Stromal cell of bone marrow (primary cell): ENCODE data around the gene COX7A1.
"Not testable (repeated sequence)": the region's sequence is repeated elsewhere in the genome, so short reads cannot be mapped to it uniquely, and the experiment has no call there.

Experiments used
- DNase-seq: peaks from one replicate; pipeline ENCODE4 v3.0.0-alpha.2; 2012; ENCODE audit warnings: low read depth

Gene COX7A1

DNA sequence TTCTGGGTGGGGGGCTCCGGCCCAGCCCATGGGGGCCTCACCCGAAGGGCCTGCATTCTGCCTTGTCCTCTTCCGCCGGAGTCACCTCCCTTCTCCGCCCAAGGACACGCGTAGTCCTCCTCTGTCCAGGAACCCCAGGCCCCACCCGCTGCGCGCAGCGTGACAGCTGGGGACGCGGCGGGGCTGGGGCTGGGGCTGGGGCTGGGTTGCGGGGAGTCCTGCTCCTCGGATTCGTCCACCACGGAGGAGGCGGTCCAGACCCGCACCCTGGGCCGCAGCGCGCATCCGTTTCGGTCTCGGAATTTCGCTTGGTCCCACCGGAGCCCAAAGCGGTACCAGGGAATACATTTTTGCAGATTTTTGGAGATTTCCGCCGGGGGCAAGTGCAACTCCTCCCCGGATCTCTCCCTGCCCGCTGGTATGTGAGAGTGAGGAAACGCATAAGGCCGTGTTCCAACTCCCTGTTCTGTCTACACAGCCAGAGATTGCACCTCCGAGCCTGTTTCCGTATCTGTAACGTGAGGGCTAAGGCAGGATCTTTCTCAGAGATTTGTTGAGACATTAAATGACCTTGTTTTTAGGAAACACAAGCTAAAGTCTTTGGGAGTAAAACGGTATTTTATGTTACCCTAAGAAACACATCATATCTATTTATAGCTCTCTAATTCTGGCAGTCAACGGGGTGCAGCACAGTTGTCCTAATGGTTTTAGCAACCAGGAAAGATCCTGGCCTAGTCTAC lies at the start of gene COX7A1:
TSS of gene COX7A1 (minus strand) at position 96 of the 740 bp plus-strand sequence. CDS start at position 56, 40 bp downstream.
- no peak for DNase-seq

DNA sequence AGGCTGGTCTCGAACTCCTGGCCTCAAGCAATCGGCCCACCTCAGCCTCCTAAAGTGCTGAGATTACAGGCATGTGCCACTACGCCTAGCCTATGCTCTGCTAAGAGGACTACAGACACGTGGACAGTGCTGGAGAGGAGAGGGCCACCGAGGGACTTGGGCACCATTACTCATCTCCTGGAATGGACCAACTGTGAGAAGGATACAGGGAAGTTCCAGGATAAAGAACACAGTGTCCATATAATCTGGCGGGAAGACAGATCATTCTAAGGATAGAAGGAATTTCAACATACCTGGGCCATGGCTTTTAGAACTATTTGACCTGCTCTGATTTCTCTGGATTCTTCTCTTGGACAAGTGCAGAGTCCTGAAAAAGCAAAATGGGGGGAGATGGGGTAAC lies 49.4 kb upstream of the COX7A1 start:
- DNase-seq, result no peak

DNA sequence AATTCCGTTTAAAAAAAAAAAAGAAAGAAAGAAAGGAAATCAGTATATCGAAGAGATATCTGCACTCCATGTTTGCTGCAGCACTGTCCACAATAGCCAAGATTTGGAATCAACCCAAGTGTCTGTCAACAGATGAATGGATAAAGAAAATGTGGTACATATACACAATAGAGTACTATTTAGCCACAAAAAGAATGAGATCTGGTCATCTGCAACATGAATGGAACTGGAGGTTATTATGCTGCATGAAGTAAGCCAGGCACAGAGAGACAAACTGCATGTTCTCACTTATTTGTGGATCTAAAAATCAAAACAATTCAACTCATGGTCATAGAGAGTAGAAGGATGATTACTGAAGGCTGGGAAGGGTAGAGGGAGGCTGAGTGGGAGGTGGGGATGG lies 45.9 kb upstream of the COX7A1 start:
- no peak for DNase-seq

DNA sequence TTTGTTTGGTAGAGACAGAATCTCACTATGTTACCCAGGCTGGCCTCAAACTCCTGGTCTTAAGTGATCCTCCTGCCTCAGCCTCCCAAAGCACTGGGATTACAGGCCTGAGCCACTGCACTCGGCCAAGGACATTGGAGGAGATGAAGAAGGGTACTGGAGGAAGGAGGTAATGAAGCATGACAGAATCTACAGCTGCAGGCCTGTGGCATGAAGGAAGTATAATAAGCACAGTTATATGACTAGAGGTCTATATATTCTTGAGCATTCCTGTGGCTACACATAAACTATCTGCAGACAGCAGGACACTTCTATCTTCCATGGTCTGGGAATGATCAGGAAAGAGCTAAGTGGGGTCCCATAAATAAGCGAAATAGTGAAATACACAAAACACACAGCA lies 44.0 kb upstream of the COX7A1 start:
- DNase-seq, result no peak

DNA sequence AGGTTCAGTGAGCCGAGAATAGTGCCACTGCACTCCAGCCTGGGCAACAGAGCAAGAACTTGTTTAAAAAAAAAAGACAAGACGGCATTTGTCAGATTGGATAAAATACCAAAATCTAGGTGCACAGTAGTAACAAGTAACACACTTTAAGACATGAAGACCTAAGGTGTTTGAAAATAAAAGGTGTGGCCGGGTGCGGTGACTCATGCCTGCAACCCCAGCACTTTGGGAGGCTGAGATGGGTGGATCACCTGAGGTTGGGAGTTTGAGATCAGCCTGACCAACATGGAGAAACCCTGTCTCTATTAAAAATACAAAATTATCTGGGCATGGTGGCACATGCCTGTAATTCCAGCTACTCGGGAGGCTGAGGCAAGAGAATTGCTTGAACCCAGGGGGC lies 34.5 kb upstream of the COX7A1 start:
- not testable (repeated sequence) for DNase-seq

DNA sequence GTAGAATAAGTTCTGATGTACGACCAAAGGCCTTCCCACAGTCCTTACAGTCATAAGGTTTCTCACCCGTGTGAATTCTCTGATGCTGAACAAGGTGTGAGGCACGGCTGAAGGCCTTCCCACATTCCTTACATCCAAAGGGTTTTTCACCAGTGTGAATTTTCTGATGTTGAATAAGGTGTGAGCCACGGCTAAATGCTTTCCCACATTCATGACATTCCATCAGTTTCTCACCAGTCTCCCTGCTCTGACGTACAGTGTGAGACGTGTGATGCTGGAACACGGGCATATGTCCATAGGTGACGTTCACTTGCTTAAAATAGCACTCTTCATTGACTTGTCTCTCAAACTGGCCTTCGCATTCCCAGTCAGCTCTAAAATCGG lies 31.0 kb upstream of the COX7A1 start:
- DNase-seq, result no peak

DNA sequence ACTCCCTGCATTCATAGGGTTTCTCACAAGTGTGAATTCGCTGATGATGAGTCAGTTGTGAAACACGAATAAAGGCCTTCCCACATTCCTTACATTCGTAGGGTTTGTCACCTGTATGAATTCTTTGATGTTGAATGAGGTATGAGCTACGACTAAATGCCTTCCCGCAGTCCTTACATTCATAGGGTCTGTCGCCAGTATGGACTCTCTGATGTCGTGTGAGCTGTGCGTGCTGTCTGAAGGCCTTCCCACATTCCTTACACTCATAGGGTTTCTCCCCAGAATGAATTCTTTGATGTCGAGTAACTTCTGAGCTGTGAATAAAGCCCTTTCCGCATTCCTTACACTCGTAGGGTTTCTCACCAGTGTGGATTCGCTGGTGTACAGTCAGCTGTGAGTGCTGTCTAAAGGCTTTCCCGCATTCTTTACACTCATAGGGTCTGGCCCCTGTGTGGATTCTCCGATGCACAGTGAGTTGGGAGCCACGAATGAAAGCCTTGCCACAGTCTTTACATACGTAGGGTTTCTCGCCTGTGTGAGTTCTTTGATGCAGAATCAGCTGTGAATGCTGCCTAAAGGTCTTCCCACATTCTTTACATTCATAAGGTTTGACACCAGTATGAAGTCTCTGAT lies 30.5 kb upstream of the COX7A1 start:
- DNase-seq, result no peak

DNA sequence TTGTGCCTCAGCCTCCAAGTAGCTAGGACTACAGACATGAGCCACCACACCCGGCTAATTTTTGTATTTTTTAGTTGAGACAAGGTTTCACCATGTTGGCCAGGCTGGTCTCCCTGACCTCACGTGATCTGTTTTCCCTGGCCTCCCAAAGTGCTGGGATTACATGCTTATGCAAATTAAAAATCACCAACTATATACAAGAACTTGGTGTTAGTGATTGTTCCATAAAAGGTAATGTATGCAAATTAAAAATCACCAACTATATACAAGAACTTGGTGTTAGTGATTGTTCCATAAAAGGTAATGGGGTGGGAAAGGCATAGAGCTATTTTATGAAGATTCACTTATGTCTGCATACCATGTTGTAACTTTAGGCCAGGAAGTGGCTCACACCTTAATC lies 26.8 kb upstream of the COX7A1 start:
- not testable (repeated sequence) for DNase-seq

DNA sequence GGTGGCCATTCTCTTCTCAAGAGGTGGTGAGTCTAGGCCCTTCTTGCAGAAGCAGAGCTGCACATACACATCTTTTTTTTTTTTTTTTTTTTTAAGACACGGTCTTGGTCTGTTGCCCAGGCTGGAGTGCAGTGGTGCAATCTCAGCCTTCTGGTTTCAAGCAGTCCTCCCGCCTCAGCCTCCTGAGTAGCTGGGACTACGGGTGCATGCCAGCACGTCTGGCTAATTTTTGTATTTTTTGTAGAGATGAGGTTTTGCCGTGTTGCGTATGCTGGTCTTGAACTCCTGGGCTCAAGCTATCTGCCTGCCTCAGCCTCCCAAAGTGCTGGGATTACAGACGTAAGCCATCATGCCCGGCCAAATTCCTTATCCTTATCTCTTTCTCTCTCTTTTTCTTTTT lies 21.6 kb upstream of the COX7A1 start:
- not testable (repeated sequence) for DNase-seq

DNA sequence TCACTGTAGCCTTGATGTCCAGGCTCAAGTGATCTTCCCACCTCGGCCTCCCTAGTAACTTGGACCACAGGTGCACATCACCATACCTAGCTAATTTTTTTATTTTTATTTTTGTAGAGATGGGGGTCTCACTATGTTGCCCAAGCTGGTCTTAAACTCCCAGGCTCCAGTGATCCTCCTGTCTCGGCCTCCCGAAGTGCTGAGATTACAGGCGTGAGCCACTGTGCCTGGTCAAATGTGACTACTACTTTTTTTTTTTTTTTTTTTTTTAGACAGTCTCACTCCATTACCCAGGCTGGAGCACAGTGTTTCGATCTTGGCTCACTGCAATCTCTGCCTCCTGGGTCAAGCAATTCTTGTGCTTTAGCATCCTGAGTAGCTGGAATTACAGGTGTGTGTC lies 20.6 kb upstream of the COX7A1 start:
- no peak for DNase-seq

DNA sequence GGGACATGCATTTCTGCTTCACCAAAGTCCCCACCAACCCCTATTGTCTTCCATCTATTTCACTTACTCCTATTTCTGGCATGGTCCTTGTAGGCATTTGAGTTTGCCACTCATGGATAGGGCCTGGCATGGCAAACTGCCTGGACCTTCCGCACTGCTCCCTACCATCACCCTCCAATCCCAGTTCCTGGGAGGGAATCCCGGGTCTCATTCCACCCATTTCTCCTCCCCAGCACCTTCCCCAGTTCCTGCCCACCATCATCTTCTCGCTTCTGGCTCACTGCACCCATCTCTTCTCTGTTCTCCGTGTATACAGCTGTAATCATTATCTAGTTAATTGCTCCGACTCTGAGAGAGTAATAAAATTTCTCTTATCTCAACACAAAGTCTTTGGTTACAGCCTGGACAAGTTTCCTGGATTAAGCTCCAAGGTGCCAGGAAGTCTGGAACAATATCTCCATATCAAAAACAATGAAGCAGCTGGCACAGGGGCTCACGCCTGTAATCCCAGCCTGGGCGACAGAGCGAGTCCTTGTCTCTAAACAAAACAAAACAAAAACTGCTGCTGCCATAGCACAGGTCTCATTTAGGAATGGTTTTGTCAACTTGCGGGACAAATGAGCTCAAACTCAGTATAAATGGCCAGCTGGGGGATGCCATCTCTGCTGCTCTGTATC lies 17.0 kb upstream of the COX7A1 start:
- DNase-seq, result no peak

DNA sequence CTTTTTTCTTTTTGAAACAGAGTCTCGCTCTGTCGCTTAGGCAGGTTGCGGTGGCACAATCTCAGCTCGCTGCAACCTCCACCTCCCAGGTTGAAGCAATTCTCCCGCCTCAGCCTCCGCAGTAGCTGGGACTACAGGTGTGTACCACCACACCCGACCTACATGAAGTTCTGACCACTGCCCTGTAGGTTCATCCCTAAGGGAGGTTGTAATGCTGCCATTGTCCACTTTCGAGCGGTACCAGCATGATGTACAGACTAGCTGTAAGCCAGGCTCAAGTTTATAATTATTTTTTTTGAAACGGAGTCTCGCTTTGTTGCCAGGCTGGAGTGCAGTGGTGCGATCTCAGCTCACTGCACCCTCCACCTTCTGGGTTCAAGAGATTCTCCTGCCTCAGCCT lies 11.6 kb upstream of the COX7A1 start:
- DNase-seq, result no peak

DNA sequence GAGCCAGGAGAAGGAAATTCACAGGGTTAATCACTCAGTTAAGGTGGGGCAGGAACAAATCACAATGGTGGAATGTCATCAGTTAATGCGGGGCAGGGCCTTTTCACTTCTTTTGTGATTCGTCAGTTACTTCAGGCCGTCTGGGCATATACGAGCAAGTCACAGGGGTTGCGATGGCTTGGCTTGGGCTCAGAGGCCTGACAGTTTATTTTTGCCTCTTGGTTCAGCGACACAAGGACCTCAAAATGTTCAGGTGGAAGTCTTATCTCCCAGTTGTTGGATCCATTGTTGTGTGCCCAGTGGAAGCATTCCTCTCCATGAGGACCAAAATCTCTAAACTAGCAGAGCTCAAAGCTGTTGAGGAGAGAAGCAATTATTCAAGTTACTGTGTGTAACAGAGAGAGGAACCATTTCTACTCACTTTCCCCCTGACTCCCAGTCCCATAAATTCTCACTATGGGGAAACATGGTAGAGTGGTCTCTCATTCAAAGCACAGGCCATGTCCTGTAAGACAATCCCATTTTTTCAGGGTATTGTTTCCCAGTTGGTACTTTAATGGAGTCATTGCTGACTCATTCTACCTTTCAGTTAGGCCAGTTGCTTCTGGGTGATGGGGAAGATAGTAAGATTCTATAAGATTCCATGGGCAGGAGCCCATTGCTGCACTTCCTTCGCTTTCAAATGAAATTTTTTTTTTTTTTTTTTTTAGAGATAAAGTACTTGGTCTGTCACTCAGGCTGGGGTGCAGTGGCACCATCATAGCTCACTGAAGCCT lies 8.8 kb upstream of the COX7A1 start:
- DNase-seq, result no peak

DNA sequence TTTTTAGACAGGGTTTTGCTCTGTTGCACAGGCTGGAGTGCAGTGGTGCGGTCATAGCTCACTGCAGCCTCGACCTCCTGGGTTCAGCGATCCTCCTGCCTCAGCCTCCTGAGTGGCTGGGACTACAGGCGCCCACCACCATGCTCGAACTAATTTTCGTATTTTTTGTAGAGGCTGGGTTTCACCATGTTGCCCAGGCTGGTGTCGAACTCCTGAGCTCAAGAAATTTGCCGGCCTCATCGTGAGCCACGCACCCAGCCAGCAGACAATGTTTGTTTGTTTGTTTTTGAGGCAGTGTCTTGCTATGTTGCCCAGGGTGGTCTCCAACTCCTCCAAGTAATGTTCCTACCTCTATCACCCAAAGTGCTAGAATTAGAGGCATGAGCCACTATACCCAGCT lies 879 bp upstream of the COX7A1 start:
- DNase-seq, result no peak

DNA sequence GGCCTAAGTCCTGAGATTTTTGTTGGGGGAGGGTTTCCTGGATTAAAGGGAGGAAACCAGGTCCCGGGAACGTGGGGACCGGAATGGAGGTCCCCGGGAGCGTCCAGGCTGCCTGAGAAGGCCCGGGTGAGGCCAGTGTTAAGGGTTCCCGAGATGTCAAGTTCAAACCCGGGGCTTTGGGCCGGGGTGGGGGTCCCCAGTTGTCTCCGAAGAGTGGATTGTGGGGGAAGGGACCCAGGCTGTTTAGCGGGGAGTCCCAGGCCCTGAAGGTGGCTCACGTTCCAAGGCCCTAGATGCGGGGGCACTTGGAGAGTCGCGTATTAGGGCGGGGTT lies 262 bp downstream of the COX7A1 start:
- no peak for DNase-seq

DNA sequence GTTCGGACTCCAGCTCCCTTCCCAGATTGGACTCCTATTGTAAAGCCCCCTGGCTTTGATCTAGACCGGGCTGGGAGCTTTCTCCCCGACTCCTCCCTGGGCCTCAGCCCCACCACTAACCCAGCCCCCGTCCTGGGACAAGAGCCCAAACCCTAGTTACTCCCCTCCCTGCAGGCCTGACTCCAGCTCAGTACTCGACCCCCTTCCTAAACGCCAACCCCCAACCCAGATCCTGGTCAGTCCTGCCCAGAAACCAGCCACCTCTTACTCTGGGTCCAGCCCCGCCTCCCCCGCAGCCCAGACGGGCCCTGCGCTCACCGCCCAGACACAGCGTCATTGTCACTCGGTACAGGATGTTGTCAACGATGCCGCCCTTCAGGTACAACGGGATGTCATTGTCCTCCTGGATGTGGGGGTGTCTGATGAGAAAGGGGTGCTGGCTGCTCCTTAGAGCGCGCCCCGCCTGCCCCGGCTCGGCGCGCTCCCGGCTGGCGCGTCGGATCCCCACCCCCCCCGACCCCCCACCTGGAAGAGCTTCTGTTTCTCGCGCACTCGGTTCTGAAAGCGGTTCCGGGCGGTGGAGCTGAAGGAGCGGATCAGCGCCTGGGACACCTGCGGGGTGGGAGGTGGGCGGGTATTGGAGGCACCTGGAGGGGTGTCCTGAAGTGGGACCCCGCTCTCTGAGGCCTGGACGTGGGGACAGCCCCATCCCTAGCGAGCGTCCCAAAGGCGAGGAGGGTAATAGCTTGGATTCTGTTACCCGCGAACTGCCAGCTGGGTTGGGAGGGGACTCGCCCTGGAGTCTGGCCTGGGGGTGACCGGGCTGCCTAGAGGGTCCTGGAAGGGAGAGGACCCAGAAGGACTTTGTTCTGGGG lies 866 bp downstream of the COX7A1 start:
- DNase-seq, result no peak

DNA sequence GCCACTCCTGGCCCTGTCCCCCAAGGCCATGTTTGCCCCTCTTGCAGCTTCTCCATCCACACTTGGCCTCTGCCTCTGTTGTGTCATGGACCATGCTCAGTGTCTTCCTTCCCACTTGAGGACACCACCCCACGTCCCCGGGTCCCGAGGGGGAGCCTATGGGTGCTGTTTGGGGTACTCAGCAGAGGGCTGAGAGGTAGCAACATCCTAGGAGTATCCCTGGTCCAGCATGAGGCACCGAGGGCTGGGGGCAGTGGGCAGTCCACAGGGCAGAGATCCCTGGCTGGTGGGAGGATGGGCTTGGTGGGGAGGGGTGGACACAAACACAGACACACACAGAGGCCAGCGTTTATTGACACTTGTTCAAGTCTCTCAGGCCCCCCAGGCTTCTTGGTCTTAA lies 1.7 kb downstream of the COX7A1 start:
- DNase-seq, result no peak

DNA sequence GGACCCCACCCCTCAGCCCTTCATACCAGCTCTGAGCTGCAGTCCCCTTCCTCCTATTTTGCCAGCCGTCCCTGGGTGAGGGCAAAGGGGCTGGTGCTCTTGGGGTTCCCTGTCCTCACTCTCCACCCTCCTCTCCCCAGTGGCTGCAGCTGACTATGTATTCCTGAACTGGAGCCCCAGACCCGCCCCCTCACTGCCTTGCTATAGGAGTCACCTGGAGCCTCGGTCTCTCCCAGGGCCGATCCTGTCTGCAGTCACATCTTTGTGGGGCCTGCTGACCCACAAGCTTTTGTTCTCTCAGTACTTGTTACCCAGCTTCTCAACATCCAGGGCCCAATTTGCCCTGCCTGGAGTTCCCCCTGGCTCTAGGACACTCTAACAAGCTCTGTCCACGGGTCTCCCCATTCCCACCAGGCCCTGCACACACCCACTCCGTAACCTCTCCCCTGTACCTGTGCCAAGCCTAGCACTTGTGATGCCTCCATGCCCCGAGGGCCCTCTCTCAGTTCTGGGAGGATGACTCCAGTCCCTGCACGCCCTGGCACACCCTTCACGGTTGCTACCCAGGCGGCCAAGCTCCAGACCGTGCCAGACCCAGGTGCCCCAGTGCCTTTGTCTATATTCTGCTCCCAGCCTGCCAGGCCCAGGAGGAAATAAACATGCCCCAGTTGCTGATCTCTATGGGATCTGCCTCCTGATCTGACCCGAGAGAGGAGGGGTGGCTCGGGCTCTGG lies 2.4 kb downstream of the COX7A1 start:
- no peak for DNase-seq

DNA sequence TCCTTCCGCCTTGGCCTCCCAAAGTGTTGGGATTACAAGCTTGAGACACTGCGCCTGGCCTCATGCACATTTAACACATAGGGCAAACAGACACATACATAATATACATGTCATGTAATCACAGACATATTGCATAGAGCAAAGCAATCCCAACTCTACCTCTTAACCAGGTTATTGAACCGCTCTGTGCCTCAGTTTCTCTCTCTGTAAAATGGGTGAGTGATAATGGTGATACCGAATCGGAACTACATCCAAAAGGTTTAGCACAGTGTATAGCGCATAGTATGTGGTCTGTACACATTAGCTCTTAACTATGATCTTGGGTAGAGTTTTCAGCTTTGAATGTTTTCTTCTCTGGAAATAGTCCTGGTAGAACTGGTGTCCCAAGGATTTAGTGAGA lies 7.6 kb downstream of the COX7A1 start:
- DNase-seq, result no peak

DNA sequence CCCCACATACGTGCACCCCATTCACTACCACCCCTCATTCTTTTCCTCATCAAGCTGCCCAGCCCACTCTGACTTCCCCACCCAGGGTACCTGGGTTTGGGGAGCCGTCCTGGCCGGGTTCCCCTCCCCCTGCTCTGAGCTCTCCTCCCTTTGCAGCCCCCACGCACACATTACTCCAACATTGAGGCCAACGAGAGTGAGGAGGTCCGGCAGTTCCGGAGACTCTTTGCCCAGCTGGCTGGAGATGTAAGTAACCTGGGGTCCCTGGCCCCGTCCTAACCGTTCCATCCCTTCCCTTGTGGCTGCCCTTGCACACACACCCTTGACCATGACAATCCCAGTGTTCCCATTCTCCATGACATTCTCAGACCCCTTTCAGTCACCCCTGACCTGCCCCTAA lies 9.8 kb downstream of the COX7A1 start:
- DNase-seq, result no peak

DNA sequence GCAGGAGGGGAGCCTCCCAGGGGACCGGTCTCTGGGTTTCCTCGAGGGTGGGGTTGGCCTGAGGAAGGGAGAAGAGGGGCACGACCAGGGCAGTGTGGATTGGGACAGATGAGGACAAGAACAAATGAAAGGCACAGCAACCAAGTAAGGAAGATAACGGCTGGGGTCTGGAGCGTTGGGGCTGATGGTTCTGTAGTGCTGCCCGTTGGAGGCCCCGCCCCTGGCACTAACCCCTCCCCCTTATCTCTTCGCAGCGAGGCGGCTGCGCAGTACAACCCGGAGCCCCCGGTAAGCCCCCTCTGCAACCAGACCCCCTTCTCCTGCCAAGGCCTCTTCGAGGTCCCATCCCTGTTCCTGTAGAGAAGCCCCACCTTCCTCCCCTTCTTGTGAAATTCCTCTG lies 10.2 kb downstream of the COX7A1 start:
- DNase-seq, result no peak
